GM12874 (cell line): ENCODE results near the gene ASRGL1.

ENCODE experiments used
- CTCF ChIP-seq: IDR thresholded peaks from 2 replicates; pipeline ENCODE4 v1.5.1; 2011; ENCODE audit warnings: low read depth, mild to moderate bottlenecking, control low read depth, low read length, moderate library complexity; ENCODE audit not compliant: insufficient read depth

Gene ASRGL1

GRCh38 chr11:62410972-62411371 lies 73.7 kb downstream of the ASRGL1 start:
- no peak for TF ChIP-seq CTCF

- TF ChIP-seq CTCF = no peak
Observed at GRCh38 chr11:62411524-62411923, 74.3 kb downstream of the ASRGL1 start.

- TF ChIP-seq CTCF = no peak
Observed at GRCh38 chr11:62413060-62413696, 75.9 kb downstream of the ASRGL1 start.

- TF ChIP-seq CTCF = no peak
Observed at GRCh38 chr11:62416596-62416995, 79.3 kb downstream of the ASRGL1 start.

GRCh38 chr11:62418136-62418535 lies 80.9 kb downstream of the ASRGL1 start:
- TF ChIP-seq CTCF = no peak

- no peak for TF ChIP-seq CTCF
Observed at GRCh38 chr11:62418733-62419132, 81.5 kb downstream of the ASRGL1 start, which contains the start of gene SCGB1A1. Gene SCGB1A1, plus strand, starts transcription at chr11:62419033. Its CDS starts 63 bp downstream, at chr11:62419096.

- no peak for TF ChIP-seq CTCF
Observed at GRCh38 chr11:62419314-62419929, 82.2 kb downstream of the ASRGL1 start.
